Upper lobe of right lung (tissue), 1 donor: ENCODE results near the gene PIK3C3. TPM values are rescaled to one million over a fixed set of nuclear protein-coding genes. Genes with fewer than 3 reads are reported as not detected.

ENCODE experiments used
- ATAC-seq: fragments of 200-7000 bp; cut with Tn5 transposase; one replicate; pipeline ENCODE4 v1.9.1; 2020; ENCODE audit warnings: mild to moderate bottlenecking, moderate library complexity
- DNase-seq: peaks from one replicate; pipeline ENCODE4 v3.0.0-alpha.2; 2020
- H3K27ac ChIP-seq: fragments of 200-600 bp; one replicate; pipeline ENCODE4 v1.8.0; 2022
- H3K27me3 ChIP-seq: fragments of 200-600 bp; one replicate; pipeline ENCODE4 v1.8.0; 2022; ENCODE audit warnings: mild to moderate bottlenecking
- H3K36me3 ChIP-seq: fragments of 200-600 bp; one replicate; pipeline ENCODE4 v1.8.0; 2022
- H3K4me1 ChIP-seq: fragments of 200-600 bp; one replicate; pipeline ENCODE4 v1.8.0; 2022
- H3K4me3 ChIP-seq: fragments of 200-600 bp; one replicate; pipeline ENCODE4 v1.8.0; 2022; ENCODE audit warnings: mild to moderate bottlenecking
- H3K9me3 ChIP-seq: fragments of 200-600 bp; one replicate; pipeline ENCODE4 v1.8.0; 2022
- CTCF ChIP-seq: fragments of 200-600 bp; IDR thresholded peaks from one replicate; pipeline ENCODE4 v1.8.0; 2022; ENCODE audit warnings: antibody characterized with exemption
- intact Hi-C: fragments of 100-400 bp; cut with DNase I; formaldehyde crosslinking; loops from one replicate; pipeline ENCODE4 v1.11.0; 2022
- total RNA-seq: library from RNA; stranded (reverse); fragmentation: NEBNext Ultra II Directional; extraction: Animal tissue kit (Norgen Biotek cat#: 25700); gene quantifications from one replicate; pipeline ENCODE4 v1.2.1, GENCODE V29; 2021
- donor health status: DM: no; HTN: yes; CAD: no; lungs with severe emphysema.

Gene PIK3C3
- total RNA-seq, 1 donor from 2014 or later = 54.2 TPM

DNA sequence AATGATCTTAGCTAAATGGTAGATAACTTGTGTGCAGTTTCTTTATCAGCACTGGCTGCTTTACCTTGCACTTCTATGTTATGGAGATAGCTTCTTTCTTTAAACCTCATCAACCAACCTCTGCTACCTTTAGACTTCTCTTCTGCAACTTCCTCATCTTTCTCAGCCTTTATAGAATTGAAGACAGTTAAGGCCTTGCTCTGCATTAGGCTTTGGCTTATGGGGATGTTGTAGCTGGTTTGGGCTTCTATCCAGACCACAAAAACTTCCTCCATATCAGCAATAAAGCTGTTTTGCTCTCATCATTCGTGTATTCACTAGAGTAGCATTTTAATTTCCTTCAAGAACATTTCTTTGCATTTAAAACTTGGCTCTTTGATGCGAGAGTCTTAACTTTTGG is 123.7 kb downstream of the PIK3C3 start:
- intact Hi-C loops = no loop called here
- TF ChIP-seq CTCF = no peak

GRCh38 chr18:42080340-42080739 is 125.3 kb downstream of the PIK3C3 start:
- peaks cover 47% of the 10 kb centered on the region for H3K36me3 ChIP-seq
- no peak for TF ChIP-seq CTCF
- intact Hi-C loops = no loop called here

More for the DNA sequence above, 123.7 kb downstream of the PIK3C3 start:
- H3K4me3 ChIP-seq = no peak overlapping the region
- no peak for DNase-seq
- no peaks in the 10 kb centered on the region for H3K9me3 ChIP-seq
- no peak overlapping the region for H3K27ac ChIP-seq
- peaks cover 45% of the 10 kb centered on the region for H3K36me3 ChIP-seq
- ATAC-seq = no peak
- H3K4me1 ChIP-seq = no peaks in the 10 kb centered on the region
- no peaks in the 10 kb centered on the region for H3K27me3 ChIP-seq

DNA sequence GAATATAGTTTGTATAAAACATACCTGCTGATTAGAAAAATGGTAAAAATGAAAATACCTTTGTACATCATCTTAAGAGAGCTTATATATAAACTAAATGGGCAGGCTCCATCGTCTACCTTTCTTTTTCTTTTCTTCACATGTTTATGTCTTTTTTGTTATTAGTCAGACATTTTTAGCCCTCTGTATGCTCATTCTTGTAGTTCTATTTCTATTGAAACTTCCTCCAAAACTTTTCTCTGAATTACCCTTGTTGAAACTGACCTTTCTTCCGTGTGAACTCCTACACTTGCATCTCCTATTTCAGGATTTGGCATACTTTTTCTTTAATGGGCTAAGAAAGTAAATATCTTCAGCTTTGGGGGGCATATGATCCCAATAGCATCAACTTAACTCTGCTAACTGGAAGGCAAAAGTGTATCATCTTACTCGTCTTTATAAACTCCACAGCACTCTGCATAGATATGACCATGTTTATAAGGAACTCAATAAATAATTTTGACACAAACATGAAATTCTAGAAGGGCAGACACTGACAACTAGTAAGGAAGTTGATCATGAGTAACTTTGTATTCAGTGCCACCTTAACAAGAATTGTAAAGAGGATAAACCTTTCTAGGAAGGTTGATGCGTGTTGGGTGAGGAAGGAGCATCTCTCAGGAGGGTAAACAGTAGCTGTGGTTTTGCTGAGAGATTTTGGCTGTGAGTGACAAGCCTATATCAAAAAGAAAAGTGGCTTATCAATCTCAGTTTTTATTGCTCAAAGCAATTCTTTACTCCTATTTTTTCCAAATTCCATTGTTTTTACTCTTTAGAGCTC is 127.6 kb downstream of the PIK3C3 start:
- H3K36me3 ChIP-seq = peaks cover 35% of the 10 kb centered on the region
- no peak overlapping the region for H3K4me3 ChIP-seq
- H3K4me1 ChIP-seq = no peaks in the 10 kb centered on the region
- intact Hi-C loops = no loop called here
- no peak for DNase-seq
- H3K27ac ChIP-seq = no peak overlapping the region
- no peaks in the 10 kb centered on the region for H3K27me3 ChIP-seq
- ATAC-seq = no peak
- TF ChIP-seq CTCF = no peak
- H3K9me3 ChIP-seq = no peaks in the 10 kb centered on the region

More at GRCh38 chr18:42080340-42080739, 125.3 kb downstream of the PIK3C3 start:
- Histone ChIP-seq H3K4me3 (no peak overlapping the region), H3K27me3 (no peaks in the 10 kb centered on the region), H3K9me3 (no peaks in the 10 kb centered on the region), H3K27ac (no peak overlapping the region), H3K4me1 (no peaks in the 10 kb centered on the region)
- no peak for DNase-seq
- ATAC-seq = no peak

GRCh38 chr18:42086288-42086687 is 131.3 kb downstream of the PIK3C3 start:
- no peak for TF ChIP-seq CTCF
- H3K4me3 ChIP-seq = no peak overlapping the region
- DNase-seq (no peak), ATAC-seq (no peak)
- H3K27me3 ChIP-seq = no peaks in the 10 kb centered on the region
- H3K4me1 ChIP-seq = no peaks in the 10 kb centered on the region
- H3K27ac ChIP-seq = no peak overlapping the region
- intact Hi-C loops = no loop called here
- peaks cover 20% of the 10 kb centered on the region for H3K36me3 ChIP-seq
- H3K9me3 ChIP-seq = no peaks in the 10 kb centered on the region

DNA sequence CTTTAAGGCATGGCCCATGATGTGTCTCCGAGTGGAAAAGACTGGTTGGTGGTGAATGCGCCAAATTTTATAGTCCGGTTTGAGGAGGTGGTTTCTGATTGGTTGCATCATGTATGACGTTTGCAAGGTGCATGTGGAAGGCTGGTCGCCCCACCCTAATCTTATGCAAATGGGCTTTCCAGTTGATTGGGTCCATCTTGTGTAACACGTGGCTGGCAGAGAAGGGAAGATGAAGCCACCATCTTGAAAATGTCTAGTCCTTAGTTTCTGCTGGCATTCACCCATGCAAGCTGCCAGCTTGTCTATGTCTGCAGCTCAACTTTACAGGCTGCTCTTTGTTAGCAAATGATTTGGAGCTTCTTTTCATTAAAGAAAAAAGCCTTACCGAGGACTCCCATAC is 132.2 kb downstream of the PIK3C3 start:
- DNase-seq = no peak
- no peak for ATAC-seq

More for the DNA sequence above, 132.2 kb downstream of the PIK3C3 start:
- Histone ChIP-seq H3K36me3 (peaks cover 10% of the 10 kb centered on the region), H3K9me3 (no peaks in the 10 kb centered on the region), H3K4me1 (no peaks in the 10 kb centered on the region), H3K27me3 (no peaks in the 10 kb centered on the region), H3K27ac (no peak overlapping the region), H3K4me3 (no peak overlapping the region)
- TF ChIP-seq CTCF = no peak
- intact Hi-C loops = no loop called here
